ENCODE measurements around the gene HMOX1.
A peak's percentile ranks its signal among the peaks of the same experiment; 100 is the strongest.
"Not testable (repeated sequence)": the region's sequence is repeated elsewhere in the genome, so short reads cannot be mapped to it uniquely, and the experiment has no call there.

Gene HMOX1

GRCh38 chr22:35350539-35351503, 30.1 kb upstream of the HMOX1 start:
- peak; percentile 41 to 76 for DNase-seq

- DNase-seq = no peak
Observed at GRCh38 chr22:35352214-35353111, 28.4 kb upstream of the HMOX1 start.

- no peak for DNase-seq
Observed at GRCh38 chr22:35353318-35353717, 27.6 kb upstream of the HMOX1 start.

- DNase-seq = no peak
Observed at GRCh38 chr22:35354068-35354467, 26.8 kb upstream of the HMOX1 start.

- peak; percentile 36 to 58 for DNase-seq
Observed at GRCh38 chr22:35357883-35358621, 22.8 kb upstream of the HMOX1 start.

GRCh38 chr22:35359380-35360065, 21.4 kb upstream of the HMOX1 start:
- DNase-seq = no peak

- no peak for DNase-seq
Observed at GRCh38 chr22:35361001-35361558, 19.8 kb upstream of the HMOX1 start.

GRCh38 chr22:35363566-35364086, 17.3 kb upstream of the HMOX1 start:
- no peak for DNase-seq

- DNase-seq = not testable (repeated sequence)
Observed at GRCh38 chr22:35364230-35364629, 16.7 kb upstream of the HMOX1 start.

- no peak for DNase-seq
Observed at GRCh38 chr22:35367331-35367886, 13.5 kb upstream of the HMOX1 start.

- DNase-seq = no peak
Observed at GRCh38 chr22:35368386-35368785, 12.5 kb upstream of the HMOX1 start.

GRCh38 chr22:35369996-35370395, 10.9 kb upstream of the HMOX1 start:
- no peak for DNase-seq

- no peak for DNase-seq
Observed at GRCh38 chr22:35373781-35374180, 7.1 kb upstream of the HMOX1 start.

- DNase-seq = no peak
Observed at GRCh38 chr22:35375031-35375430, 5.9 kb upstream of the HMOX1 start.

GRCh38 chr22:35375526-35375925, 5.4 kb upstream of the HMOX1 start:
- no peak for DNase-seq

GRCh38 chr22:35376728-35377472, 4.0 kb upstream of the HMOX1 start:
- DNase-seq = peak; percentile 73 to 81

GRCh38 chr22:35377735-35378134, 3.2 kb upstream of the HMOX1 start:
- DNase-seq = no peak

GRCh38 chr22:35378621-35379020, 2.3 kb upstream of the HMOX1 start:
- DNase-seq = no peak

- no peak for DNase-seq
Observed at GRCh38 chr22:35379146-35379993, 1.5 kb upstream of the HMOX1 start.

GRCh38 chr22:35380013-35380412, 883 bp upstream of the HMOX1 start:
- DNase-seq = no peak
